Neutrophil (primary cell): ENCODE results near the gene PCAT6.
"Not testable (repeated sequence)": the region's sequence is repeated elsewhere in the genome, so short reads cannot be mapped to it uniquely, and the experiment has no call there.

Source experiments
- H3K27ac ChIP-seq: fragments of 200-600 bp; sonication (generic); 2 replicates; pipeline ENCODE4 v1.5.1; 2016; ENCODE audit warnings: mild to moderate bottlenecking, moderate library complexity
- H3K27me3 ChIP-seq: fragments of 200-600 bp; sonication (generic); 2 replicates; pipeline ENCODE4 v1.6.0; 2016; ENCODE audit warnings: mild to moderate bottlenecking
- H3K36me3 ChIP-seq: fragments of 200-600 bp; sonication (generic); 2 replicates; pipeline ENCODE4 v1.5.1; 2017
- H3K4me1 ChIP-seq, 2 experiments: fragments of 200-600 bp in 1 of 2; sonication (generic) in 1 of 2; 1 replicate in 1 of 2; 2 replicates in 1 of 2; pipeline versions ENCODE4 v1.5.1 to v1.6.1; 2013 to 2016; ENCODE audit warnings: low read depth in 1 of 2, low read length in 1 of 2, mild to moderate bottlenecking in 1 of 2, moderate library complexity in 1 of 2; ENCODE audit not compliant: control insufficient read depth in 1 of 2, insufficient read depth in 1 of 2
- H3K4me3 ChIP-seq, 2 experiments: fragments of 200-600 bp in 1 of 2; sonication (generic) in 1 of 2; 1 replicate in 1 of 2; 2 replicates in 1 of 2; pipeline ENCODE4 v1.5.1; 2013 to 2016; ENCODE audit warnings: low read depth in 1 of 2, low read length in 1 of 2, mild to moderate bottlenecking in 1 of 2, moderate library complexity in 1 of 2
- H3K9me3 ChIP-seq: fragments of 200-600 bp; sonication (generic); 2 replicates; pipeline ENCODE4 v1.5.1; 2016
- TF ChIP-seq, protein P1 (sequence below): fragments of 200-600 bp; sonication (generic); IDR thresholded peaks from 2 replicates; pipeline ENCODE4 v1.5.1; 2016; ENCODE audit warnings: antibody characterized with exemption

PCAT6 gene

DNA sequence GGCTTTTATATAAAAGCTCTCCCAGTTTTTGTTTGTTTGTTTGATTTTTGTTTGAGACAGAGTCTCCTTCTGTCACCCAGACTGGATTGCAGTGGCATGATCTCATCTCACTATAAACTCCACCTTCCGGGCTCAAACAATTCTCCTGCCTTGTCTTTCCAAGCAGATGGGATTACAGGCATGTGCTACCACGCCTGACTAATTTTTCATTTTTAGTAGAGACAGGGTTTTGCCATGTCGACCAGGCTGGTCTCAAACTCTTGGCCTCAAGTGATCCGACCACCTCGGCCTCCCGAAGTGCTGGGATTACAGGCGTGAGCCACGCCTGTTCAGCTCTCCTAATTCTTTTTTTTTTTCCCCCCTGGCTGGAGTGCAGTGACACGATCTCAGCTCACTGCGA lies 4.4 kb downstream of the PCAT6 start:
- Histone ChIP-seq H3K9me3 (no peaks in the 10 kb centered on the region), H3K36me3 (no peaks in the 10 kb centered on the region), H3K27me3 (peaks cover 22% of the 10 kb centered on the region), H3K4me3 (no peak overlapping the region), H3K4me1 (peaks cover 12 to 13% of the 10 kb centered on the region in 2 experiments), H3K27ac (no peak overlapping the region)
- TF ChIP-seq, protein P1, sequence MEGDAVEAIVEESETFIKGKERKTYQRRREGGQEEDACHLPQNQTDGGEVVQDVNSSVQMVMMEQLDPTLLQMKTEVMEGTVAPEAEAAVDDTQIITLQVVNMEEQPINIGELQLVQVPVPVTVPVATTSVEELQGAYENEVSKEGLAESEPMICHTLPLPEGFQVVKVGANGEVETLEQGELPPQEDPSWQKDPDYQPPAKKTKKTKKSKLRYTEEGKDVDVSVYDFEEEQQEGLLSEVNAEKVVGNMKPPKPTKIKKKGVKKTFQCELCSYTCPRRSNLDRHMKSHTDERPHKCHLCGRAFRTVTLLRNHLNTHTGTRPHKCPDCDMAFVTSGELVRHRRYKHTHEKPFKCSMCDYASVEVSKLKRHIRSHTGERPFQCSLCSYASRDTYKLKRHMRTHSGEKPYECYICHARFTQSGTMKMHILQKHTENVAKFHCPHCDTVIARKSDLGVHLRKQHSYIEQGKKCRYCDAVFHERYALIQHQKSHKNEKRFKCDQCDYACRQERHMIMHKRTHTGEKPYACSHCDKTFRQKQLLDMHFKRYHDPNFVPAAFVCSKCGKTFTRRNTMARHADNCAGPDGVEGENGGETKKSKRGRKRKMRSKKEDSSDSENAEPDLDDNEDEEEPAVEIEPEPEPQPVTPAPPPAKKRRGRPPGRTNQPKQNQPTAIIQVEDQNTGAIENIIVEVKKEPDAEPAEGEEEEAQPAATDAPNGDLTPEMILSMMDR = no peak

DNA sequence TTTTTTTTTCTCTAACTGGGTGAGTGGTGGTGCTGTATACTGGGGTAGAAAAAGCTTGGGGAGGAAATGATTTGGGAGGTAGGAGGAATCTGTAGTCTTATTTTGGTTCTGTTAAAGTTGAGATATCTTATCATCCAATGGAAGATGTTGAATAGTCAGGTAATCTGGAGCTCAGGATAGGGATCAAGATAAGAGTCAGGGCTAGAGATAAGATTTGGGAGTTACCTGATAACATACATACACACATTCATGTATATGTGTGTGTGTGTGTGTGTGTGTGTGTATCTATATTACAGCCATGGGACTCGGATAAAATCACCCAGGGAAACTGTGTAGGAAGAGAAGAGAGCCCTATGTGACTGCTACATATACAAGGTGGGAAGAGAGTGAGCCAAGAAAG lies 8.1 kb downstream of the PCAT6 start:
- no peak overlapping the region for H3K4me3 ChIP-seq
- H3K27me3 ChIP-seq = peaks cover 12% of the 10 kb centered on the region
- no peaks in the 10 kb centered on the region for H3K4me1 ChIP-seq
- no peaks in the 10 kb centered on the region for H3K9me3 ChIP-seq
- no peak overlapping the region for H3K27ac ChIP-seq
- no peaks in the 10 kb centered on the region for H3K36me3 ChIP-seq
- TF ChIP-seq, protein P1 = no peak

DNA sequence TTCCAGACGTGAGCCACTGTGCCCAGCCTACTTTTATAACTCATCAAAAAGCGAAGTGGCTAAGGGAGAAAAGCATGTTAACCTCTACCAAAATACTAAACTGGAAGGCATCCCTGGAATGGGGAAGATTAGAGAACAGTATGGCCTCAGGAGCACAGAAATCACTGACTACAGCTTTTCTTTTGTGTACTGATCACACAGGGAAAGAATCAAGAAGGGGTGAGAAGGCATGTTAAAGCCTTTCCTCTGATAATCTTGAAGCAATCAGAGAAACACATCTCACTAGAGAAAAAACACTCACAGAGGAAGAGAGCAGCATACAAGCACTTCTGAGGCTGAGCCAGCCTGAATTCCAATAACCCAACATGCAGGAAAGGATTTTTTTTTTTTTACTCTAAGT lies 10.7 kb downstream of the PCAT6 start:
- H3K9me3 ChIP-seq = no peaks in the 10 kb centered on the region
- TF ChIP-seq, protein P1 = no peak
- H3K4me1 ChIP-seq = no peaks in the 10 kb centered on the region
- no peaks in the 10 kb centered on the region for H3K36me3 ChIP-seq
- no peak overlapping the region for H3K4me3 ChIP-seq
- H3K27me3 ChIP-seq = peaks cover 12% of the 10 kb centered on the region
- H3K27ac ChIP-seq = no peak overlapping the region

DNA sequence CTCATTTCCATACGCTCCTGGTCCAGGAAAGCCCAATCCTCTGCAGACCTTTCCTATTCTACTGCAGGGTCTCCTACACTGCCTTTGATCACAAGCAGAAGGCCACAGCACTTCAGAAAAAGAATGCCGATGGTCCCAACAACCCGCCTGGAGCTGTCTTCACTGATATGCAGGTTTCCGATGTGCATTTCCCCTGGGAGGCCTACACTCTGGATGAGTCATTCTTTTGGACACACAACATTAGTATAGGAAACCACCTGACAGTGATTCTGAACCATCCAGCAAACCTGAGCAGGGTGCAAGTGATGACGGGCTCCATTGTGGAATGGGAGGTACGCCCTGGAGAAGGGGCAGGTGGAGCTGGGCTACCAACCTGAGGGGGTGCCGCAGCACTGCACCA lies 15.0 kb downstream of the PCAT6 start:
- Histone ChIP-seq H3K9me3 (no peaks in the 10 kb centered on the region), H3K27me3 (no peaks in the 10 kb centered on the region), H3K27ac (no peak overlapping the region), H3K36me3 (no peaks in the 10 kb centered on the region), H3K4me1 (no peaks in the 10 kb centered on the region), H3K4me3 (no peak overlapping the region)
- TF ChIP-seq, protein P1 = no peak

DNA sequence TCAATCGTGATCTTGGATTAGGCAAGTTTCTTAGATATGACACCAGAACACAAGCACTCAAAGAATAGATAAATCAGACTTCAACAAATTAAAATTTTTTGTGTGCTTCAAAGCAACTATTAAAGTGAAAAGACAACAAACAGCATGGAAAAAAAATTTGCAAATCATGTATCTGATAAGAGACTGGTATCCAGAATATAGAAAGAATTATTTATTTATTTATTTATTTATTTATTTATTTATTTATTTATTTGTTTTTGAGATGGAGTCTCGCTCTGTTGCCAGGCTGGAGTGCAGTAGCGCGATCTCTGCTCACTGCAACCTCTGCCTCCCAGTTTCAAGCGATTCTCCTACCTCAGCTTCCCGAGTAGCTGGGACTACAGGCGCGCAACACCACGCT lies 18.5 kb downstream of the PCAT6 start:
- not testable (repeated sequence) for H3K36me3 ChIP-seq, H3K9me3 ChIP-seq, H3K27me3 ChIP-seq, H3K4me3 ChIP-seq, H3K4me1 ChIP-seq, H3K27ac ChIP-seq

DNA sequence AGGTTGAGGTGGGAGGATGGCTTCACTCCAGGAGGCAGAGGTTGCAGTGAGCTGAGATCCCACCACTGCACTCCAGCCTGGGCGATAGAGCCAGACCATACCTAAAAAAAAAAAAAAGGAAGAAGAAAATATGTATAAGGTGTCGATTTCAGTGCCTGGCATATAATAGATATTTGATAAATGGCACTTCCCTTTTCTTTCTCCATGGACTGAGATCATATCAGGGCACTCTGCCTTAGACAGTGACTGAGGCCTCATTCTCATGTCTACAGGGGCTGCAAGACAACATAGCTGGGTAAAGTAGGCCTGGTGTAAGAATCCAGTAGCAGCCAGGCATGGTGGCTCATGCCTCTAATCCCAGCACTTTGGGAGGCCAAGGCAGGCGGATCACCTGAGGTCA lies 21.2 kb downstream of the PCAT6 start:
- H3K27me3 ChIP-seq = no peaks in the 10 kb centered on the region
- H3K27ac ChIP-seq = no peak overlapping the region
- H3K9me3 ChIP-seq = no peaks in the 10 kb centered on the region
- TF ChIP-seq, protein P1 = no peak
- no peaks in the 10 kb centered on the region for H3K36me3 ChIP-seq
- H3K4me3 ChIP-seq = no peak overlapping the region
- peaks cover 4 to 8% of the 10 kb centered on the region in 2 experiments for H3K4me1 ChIP-seq
